SIG-M5 treated with dmso at 0.1 percent for 504 hours (cell line): ENCODE results near the gene PDXK.

Experiments used
- DNase-seq: peaks from one replicate; lab custom pipeline; 2025; ENCODE audit not compliant: unreplicated experiment; lab: John Stamatoyannopoulos, UW

PDXK gene

DNA sequence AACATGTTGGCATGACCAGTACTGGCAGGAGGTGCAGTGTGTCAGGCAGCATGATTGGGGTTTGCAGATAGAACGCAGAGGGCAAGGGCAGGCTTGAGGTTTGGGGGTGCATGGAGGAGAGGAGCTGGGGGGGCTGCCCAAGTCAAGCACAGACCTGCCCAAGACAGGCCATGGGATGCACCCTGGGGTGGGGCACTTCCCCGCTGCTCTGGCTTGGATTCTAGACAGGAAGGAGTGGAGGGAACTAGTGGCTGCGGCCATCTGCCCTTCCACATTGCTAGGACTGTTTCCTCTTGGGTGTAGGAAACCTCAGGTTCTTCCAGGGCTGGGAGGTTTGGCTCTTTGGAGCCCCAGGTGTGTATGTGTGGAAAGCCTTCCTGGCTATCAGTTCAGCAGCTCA is 3.0 kb downstream of the PDXK start:
- no peak for DNase-seq

- DNase-seq = no peak
These were observed 4.7 kb downstream of the PDXK start for GRCh38 chr21:43723648-43724047.

DNA sequence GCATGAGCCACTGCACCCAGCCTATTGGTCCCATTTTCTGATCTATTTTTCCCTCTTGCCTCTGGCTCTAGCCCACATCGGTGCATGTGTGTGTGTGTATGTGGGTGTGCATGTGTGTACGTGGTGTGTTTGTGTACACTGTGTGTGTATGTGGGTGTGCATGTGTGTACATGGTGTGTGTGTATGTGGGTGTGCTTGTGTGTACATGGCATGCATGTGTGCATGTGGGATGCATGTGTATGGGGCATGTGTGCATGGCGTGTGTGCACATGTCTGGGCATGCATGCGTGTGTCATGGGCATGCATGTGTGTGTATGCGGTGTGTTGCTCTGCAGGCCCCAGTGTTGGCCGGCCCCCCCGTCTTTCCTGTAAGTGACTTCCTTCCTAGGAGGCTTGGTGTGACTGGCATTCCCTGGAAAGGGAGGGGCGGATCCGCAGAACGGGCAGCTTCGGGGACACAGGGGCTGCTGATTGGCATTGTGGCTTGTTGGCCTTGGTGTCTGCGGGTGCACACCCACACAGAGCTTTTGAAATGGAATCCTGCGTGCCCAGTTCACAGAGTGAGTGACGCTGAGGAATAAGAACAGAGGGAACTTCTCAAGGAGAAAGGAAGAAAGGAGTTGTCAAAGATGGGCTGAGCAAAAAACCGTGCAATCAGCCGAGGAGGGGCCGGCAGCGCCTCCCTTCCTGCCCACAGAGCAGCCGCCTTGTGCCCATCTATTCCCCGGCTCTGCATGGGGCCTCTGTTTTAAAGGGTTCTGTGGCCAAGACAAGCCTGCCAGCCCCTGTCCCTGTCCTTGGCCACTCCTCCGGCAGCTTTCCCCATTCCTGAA is 8.0 kb downstream of the PDXK start:
- DNase-seq = no peak

GRCh38 chr21:43727519-43728153 is 8.7 kb downstream of the PDXK start:
- DNase-seq = peak; percentile 42

GRCh38 chr21:43728154-43728466 is 9.2 kb downstream of the PDXK start:
- peak; percentile 80 for DNase-seq

DNA sequence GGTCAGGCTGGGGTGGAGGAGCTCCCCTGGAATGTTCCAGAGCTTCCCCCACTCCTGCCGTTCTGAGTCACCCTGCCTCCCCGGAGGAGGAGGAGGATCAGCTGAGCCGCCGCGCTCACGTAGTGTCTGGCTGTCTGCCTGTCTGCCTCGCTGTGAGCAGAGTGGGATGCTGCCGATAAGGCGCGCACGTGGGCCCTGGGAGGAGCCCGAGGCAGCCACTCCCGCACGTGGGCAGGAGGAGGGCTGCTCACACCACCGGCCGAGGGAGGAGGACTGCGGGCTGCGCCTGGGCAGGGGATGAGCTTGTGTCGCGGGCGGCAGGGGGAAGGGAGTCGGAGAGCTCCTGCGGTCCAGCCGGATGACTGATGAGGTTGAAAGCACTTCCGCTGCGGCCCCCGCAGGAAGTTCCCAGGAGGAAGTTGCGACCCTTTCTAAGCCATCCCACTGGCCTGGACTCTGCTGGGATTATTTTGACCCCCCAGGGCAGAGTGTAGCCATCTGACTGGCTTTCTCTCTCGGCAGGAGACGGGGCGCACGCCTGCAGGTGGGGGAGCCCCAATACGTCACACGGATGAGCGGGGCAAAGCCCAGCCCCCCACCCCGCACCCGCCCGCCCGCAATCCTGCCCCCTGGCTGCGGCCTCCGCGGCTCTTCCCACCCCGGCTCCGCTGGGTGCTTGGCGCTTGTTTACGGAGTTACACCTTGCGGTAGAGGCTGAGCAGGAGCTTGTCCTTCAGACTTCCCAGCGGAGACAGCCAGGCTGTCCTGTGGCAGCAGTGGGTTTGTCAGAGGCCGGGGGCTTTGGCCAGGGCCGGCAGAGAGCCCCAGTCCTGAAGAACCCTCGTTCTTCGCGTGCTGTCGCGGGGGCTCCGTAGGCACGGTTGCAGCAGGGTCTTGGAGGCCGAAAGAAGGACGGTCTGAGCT is 9.8 kb downstream of the PDXK start:
- DNase-seq = peak; percentile 93

DNA sequence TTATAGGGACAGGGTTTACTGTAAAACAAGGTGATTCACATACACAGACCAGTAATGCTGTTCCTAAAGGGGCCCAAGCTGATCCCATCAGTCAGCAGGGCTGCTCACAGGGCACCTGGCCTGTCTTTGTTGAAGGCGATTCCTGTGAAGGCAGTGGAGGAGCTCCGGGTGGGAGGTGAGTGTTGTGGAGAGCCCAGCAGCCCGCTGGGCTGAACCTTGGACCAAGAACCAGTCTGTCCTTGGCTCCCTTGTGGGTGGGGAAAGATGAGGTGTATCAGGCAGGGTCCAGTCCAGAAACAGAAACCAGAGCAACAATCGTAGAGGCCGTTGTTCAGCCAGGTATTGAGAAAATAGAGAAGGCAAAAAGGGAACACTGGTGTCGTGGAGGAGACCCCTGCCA is 12.5 kb downstream of the PDXK start:
- DNase-seq = no peak

DNA sequence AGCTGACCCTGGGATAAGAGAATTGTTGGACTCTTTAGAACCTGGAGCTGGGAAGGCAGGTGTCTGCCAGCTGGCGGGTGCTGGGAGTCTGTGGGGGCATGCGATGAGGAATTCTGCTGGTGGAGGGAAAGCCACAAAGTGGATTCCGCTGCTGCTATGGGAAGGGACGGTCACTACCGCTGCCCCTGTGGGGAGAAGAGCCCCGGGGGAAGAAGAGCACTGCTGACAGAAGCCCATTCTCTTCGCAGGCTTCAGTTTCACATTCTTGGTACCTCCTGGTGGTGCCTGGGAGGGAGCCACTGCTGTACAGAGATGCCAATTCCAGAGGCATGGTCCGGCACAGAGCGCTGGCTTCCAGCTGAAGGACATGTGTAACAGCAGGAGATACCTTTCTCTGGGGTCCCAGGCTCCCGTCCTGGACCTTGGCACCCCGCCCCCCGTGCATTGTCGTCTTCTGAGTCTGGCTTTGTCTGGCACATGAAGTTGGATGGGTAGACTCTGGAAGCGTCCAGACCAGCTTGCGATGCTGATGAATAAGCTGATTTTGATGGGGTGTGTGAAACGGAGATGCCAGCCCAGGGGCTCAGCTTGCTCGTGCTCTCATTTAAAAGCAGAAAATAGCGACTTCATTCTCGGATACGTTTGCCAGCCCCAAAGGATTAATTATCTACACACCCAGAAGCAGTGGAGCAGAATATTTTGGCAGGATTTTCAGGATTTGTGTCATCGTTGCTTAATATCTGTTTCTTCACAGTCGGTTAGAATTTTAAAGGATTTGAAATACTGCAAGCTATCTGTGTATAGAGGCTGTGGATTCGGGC is 13.2 kb downstream of the PDXK start:
- no peak for DNase-seq

GRCh38 chr21:43733060-43733459 is 14.1 kb downstream of the PDXK start:
- no peak for DNase-seq

GRCh38 chr21:43733529-43734071 is 14.7 kb downstream of the PDXK start:
- DNase-seq = no peak

GRCh38 chr21:43734131-43734927 is 15.4 kb downstream of the PDXK start:
- no peak for DNase-seq

DNA sequence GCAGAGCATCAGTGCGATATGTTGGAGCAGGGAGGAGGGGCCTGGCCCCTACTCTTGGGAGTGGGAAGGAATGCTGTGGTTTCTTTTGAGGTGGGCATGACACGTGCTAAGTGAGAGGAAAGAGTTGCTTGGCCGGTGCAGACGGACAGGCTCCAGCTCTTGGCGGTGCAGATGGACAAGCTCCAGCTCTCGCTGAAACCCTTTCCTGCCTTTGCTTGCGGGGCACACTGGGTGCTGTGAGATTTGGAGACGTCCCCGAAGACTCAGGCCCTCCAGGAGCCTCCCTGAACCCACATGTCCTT is 15.9 kb downstream of the PDXK start:
- DNase-seq = no peak

DNA sequence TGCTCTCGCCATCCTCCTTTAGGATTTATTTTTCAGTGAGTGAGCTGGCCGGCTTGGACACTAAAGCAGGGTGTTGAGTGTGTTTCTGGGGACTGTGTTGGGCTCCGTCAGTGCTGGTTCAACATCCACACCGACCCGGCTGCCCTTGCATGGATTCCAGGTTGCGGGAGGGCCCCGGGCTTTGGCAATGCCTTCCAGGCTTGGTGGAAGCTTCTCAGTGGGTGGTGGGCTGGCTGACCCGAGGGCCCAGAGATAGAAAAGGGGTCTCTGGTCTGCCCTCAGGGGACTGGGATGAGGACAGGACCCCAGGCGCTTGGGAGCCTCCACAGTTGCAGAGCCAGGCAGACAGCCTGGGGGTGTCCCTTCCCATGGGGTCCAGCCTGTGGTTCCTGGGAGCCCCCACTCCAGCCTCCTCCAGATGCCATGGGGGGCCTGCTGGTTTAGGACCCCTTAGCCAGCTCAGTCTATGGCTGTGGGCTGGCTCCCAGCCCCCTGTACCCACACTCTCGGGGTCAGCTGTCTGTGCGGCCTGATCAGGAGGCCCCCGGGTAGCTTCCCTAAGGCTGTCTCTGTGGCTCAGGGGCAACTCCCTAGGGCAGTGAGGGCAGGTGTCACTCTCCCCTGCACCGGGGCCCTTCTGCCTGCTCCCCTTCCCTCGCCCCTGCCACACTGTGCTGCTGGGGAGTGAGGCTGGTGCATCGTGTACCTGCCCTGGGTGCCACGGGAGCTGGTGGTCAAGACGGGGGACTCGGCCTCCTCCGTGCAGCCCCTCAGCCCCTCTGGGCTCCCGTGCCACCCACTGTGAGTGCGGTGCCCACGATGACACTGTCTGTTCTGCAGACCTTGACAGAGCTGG is 16.5 kb downstream of the PDXK start:
- DNase-seq = no peak

- no peak for DNase-seq
These were observed 17.4 kb downstream of the PDXK start for GRCh38 chr21:43736224-43736883.

DNA sequence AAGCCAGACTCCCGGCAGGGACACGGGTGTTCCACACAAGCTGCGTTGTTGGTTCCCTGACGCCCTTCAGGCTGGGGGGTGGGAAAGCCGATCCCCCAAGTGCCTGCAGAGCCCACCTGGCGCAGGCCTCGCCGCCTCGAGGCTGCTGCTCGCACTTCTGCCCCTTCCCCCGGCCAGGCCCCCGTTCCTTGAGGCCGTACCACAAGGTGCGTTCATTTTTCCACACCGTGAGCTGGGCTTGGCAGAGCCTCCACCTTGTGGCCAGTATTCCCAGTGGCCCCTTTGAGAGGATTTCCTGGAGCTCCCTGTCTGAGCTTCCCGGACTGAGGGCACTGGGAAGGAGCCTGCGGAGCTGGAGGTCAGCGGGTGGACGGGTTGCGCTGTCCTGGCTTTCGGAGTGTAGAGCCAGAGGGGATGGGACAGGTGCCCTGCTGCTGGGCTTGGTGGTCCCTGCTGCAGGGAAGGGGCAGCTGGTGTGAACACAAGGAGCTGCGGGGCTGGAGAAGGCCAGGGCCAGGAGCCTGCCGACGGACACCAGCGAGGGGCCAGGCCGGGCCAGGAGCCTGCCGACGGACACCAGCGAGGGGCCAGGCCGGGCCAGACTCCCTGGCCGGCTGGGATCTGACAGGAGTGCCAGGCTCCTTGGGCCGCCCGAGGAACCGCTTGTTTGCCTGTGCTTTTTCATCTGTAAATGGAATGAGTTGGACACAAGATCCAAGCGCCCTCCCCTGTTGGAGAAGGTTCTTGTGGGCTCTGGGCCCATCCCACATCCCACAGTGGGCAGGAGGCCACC is 18.4 kb downstream of the PDXK start:
- DNase-seq = no peak

DNA sequence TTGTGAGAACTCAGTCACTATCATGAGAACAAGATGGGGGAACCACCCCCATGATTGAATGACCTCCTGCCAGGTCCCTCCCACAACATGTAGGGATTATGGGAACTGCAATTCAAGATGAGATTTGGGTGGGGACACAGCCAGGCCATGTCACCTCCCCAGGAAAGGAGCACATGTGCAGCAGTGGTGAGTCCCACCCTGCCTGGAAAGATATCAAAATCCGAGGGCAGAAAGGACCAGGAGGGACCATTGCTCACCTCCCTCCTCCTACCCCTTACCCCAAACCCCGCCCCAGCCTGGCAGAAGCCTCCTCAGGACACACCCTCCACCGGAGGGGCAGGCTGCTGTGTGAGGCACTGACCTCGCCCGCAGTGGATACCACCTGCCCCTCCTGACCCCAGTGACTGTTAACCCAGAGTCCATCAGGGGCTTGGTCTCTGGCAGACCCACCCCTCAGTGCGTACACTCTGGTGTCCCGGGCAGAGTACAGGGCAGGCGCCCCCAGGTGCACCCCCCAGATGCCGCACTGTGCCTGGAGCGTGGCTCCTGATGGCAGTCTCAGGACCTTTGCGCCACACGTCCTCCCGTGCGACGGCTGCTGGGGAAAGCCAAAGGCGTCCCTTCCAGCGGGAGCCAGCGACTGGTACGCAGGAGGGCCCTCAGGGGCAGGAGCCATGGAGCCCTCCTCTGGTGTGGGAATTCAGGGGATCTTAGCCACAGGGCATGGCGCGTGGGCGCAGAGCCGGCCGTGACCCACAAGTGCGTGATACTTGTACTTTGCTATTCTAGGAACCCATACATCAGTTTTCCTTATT is 20.9 kb downstream of the PDXK start:
- no peak for DNase-seq
